ENCODE measurements around the gene CASTOR1. TPM values are rescaled to one million over a fixed set of nuclear protein-coding genes. Genes with fewer than 3 reads are reported as not detected.
"Not testable (repeated sequence)": the region's sequence is repeated elsewhere in the genome, so short reads cannot be mapped to it uniquely, and the experiment has no call there.

The CASTOR1 gene
- total RNA-seq, result 51.8 TPM

DNA sequence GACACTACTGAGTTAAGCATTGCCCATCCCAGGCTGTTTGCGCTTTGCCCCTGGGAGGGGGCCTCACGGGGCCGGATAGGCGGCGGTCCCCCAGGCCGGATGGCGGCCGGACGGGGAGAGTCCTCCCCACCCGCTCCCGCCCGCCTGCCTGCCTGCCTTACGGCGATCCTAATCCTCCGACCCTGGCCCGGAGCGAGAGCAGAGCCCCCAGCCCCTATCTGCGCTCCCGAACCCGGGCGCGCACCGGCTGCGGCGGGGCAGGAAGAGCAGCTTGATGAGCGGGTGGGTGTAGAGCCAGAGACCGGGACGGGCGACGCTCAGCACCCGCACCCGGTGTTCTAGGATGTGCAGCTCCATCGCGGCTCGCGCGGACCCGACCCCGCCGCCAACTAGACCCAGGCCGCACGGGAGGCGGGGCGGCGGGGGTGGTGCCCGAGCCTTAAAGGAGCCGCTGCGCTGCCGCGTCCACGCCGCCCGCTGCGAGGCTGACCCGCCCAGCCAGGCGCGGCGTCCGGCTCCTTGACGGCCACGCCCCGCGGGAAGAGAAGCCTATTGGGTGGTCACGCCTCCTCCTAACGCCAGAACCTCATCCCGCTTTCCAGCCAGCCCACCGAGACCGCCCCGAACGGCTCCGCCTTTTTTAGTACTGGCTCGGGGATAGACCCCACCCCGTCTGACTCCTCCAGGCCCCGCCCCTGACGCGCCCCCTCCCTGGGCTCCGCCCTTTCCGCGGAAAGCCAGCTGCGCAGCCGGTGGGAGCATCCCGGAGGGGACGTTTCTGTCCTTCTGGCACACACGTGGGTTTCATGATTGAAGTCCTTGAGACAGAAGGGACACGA is at the start of gene CASTOR1:
TSS of gene CASTOR1 (minus strand) at position 365 of the 839 bp plus-strand sequence. CDS start at position 357, 8 bp downstream.
- no peaks in the 10 kb centered on the region for H3K9me3 ChIP-seq
- peaks cover 60% of the 10 kb centered on the region for H3K4me1 ChIP-seq
- H3K36me3 ChIP-seq, result peaks cover 0 to 42% of the 10 kb centered on the region in 2 donors
- peak in 1 of 2 donors; percentile 99 for DNase-seq (ENCODE audit: extremely low spot score in 2 of 2)
- H3K4me3 ChIP-seq, result peak within 1 kb of the TSS; percentile 99 to 100
- H3K27me3 ChIP-seq, result no peaks in the 10 kb centered on the region
- peak within 1 kb of the TSS; percentile 97 for H3K27ac ChIP-seq
- TF ChIP-seq, protein P1, sequence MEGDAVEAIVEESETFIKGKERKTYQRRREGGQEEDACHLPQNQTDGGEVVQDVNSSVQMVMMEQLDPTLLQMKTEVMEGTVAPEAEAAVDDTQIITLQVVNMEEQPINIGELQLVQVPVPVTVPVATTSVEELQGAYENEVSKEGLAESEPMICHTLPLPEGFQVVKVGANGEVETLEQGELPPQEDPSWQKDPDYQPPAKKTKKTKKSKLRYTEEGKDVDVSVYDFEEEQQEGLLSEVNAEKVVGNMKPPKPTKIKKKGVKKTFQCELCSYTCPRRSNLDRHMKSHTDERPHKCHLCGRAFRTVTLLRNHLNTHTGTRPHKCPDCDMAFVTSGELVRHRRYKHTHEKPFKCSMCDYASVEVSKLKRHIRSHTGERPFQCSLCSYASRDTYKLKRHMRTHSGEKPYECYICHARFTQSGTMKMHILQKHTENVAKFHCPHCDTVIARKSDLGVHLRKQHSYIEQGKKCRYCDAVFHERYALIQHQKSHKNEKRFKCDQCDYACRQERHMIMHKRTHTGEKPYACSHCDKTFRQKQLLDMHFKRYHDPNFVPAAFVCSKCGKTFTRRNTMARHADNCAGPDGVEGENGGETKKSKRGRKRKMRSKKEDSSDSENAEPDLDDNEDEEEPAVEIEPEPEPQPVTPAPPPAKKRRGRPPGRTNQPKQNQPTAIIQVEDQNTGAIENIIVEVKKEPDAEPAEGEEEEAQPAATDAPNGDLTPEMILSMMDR (IDR thresholded peaks at IDR 0.05), result no peak
- peak; percentile 39 to 93 for TF ChIP-seq POLR2AphosphoS5 (IDR thresholded peaks at IDR 0.05; ENCODE audit: insufficient read depth in 1 of 2, low read depth in 1 of 2)
- TF ChIP-seq POLR2A (IDR thresholded peaks at IDR 0.05), result peak in 1 of 2 donors; percentile 86
- intact Hi-C loops (cut with DNase I), result loop anchor here (2.0 to 10.0 kb wide), 2 partner anchors 65 to 97 kb away; partner anchors contain the start of genes CCDC157, RNF215 and SF3A1

DNA sequence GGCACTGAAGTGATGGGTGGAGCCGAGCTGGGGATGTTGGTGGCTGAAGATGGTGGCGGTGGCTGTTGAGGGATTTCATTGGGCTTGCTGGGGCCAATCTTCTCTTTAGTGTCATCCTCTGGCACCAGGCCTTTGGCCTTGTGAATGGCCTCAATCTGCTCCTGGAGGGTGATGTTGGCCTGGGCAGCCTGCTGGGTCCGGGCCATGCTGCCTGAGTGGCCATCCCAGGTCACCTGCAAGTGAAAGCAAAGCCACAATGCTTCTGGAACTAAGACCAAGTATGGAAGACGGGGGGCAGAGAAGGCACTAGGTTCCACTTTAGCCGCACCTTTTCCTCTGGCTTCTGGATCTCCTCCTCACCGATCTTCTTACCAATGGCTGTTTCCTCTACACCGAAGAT is 49.5 kb upstream of the CASTOR1 start:
- Histone ChIP-seq H3K27ac (no peak overlapping the region), H3K4me1 (no peaks in the 10 kb centered on the region)
- no peak for TF ChIP-seq POLR2A (IDR thresholded peaks at IDR 0.05)
- TF ChIP-seq, protein P1 (IDR thresholded peaks at IDR 0.05), result no peak
- no peak for TF ChIP-seq POLR2AphosphoS5 (IDR thresholded peaks at IDR 0.05; ENCODE audit: insufficient read depth in 1 of 2, low read depth in 1 of 2)

DNA sequence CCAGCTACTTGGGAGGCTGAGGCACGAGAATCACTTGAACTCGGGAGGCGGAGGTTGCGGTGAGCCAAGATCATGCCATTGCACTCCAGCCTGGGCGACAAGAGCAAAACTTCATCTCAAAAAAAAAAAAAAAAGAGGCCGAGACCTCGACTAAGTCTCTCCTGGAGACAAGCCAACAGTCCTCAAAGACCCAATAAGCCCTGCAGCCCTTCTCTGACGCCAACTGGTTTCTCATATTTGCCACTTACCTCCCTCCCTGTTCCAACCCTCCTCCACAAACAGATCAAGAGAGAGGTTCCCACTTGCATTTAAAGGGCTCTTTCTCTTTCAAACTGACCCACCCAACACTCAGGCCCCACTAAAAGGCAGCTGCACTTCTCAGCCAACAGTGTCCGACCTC is 49.0 kb upstream of the CASTOR1 start:
- intact Hi-C loops (cut with DNase I); DNase-seq (ENCODE audit: extremely low spot score in 2 of 2); H3K4me3 ChIP-seq; H3K27me3 ChIP-seq; H3K4me1 ChIP-seq; H3K27ac ChIP-seq; H3K9me3 ChIP-seq: not testable (repeated sequence)
- H3K36me3 ChIP-seq, result peaks cover 0 to 100% of the 10 kb centered on the region in 2 donors

More for the DNA sequence above, 49.5 kb upstream of the CASTOR1 start:
- no peak for DNase-seq (ENCODE audit: extremely low spot score in 2 of 2)
- intact Hi-C loops (cut with DNase I), result no loop called here
- Histone ChIP-seq H3K36me3 (peaks cover 3 to 100% of the 10 kb centered on the region in 2 donors), H3K27me3 (no peaks in the 10 kb centered on the region), H3K4me3 (no peak overlapping the region), H3K9me3 (no peaks in the 10 kb centered on the region)

DNA sequence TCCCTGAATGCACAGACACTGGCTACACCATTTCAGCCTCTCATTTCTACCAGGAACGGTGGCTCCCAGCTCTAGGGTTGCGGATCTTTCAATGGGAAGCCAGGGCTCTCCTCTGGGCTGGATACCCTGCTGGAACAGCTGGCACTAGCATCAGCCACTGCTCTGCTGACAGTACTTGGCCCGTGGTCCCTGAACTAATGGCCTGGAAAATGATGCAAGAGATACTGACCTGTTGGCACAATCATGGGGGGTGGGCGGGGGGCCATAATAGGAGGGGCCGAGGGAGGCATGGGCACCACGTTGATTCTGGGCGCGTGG is 48.1 kb upstream of the CASTOR1 start:
- no peaks in the 10 kb centered on the region for H3K4me1 ChIP-seq
- H3K4me3 ChIP-seq, result no peak overlapping the region
- peaks cover 0 to 100% of the 10 kb centered on the region in 2 donors for H3K36me3 ChIP-seq
- DNase-seq (ENCODE audit: extremely low spot score in 2 of 2), result no peak
- TF ChIP-seq POLR2A (IDR thresholded peaks at IDR 0.05), result no peak
- TF ChIP-seq POLR2AphosphoS5 (IDR thresholded peaks at IDR 0.05; ENCODE audit: insufficient read depth in 1 of 2, low read depth in 1 of 2), result no peak
- TF ChIP-seq, protein P1 (IDR thresholded peaks at IDR 0.05), result no peak
- intact Hi-C loops (cut with DNase I), result no loop called here
- no peak overlapping the region for H3K27ac ChIP-seq
- no peaks in the 10 kb centered on the region for H3K9me3 ChIP-seq
- H3K27me3 ChIP-seq, result no peaks in the 10 kb centered on the region

GRCh38 chr22:30336752-30337460 is 47.6 kb upstream of the CASTOR1 start:
- Histone ChIP-seq H3K36me3 (peaks cover 0 to 98% of the 10 kb centered on the region in 2 donors), H3K4me1 (no peaks in the 10 kb centered on the region), H3K27ac (no peak overlapping the region), H3K4me3 (no peak overlapping the region), H3K27me3 (no peaks in the 10 kb centered on the region), H3K9me3 (no peaks in the 10 kb centered on the region)
- TF ChIP-seq, protein P1 (IDR thresholded peaks at IDR 0.05), result no peak
- TF ChIP-seq POLR2A (IDR thresholded peaks at IDR 0.05) (no peak), POLR2AphosphoS5 (IDR thresholded peaks at IDR 0.05; ENCODE audit: insufficient read depth in 1 of 2, low read depth in 1 of 2) (no peak)
- DNase-seq (ENCODE audit: extremely low spot score in 2 of 2), result no peak
- intact Hi-C loops (cut with DNase I), result no loop called here

Data from vagina (tissue), 2 donors.